GM19452 (cell line): Measurements from ENCODE around the gene KCNT1.

ENCODE experiments used
- ATAC-seq: cut with Tn5 transposase; IDR thresholded peaks from one replicate; pipeline ENCODE4 v1.9.1; 2021; ENCODE audit not compliant: unreplicated experiment

Gene KCNT1

DNA sequence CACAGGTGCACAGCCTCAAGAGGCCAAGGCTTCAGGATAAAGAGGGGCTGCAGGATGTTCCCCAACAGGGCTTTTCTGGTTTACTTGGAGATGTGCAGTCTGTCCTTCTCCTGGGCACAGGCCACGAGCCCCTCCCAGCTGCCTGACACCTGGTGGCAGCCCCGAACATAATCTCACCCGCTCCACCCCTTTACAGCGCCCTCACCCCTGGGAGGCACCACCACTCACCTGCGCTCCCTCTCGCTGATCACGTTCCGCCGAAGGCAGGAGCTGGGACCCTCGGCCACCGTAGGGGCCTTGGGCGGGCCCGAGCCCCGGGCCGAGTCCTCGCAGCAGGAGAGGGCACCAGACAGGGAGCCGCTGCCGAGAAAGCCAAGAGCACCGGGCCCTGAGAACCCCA, 3.2 kb upstream of the KCNT1 start:
- no peak for ATAC-seq

DNA sequence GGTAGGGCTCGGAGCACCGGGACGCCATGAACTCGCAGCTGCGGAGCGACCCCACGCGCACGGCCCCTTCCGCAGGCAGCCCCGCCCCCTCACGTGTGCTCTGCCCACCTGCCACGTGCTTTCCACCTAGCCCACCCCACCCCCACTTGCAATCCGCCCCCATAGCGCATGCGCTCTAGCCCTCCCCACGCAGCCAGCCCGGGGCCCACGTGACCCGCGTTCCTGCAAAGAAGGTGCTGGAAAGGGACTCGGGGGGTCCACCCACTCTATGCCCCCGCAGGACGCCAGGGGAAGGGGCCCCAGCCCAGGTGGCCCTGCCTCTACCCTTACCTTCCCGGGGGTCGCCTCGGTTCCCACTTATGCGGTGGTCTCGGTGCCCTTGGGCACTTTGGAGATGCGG, 2.5 kb upstream of the KCNT1 start, which contains the start of gene SOHLH1:
Gene SOHLH1 (minus strand): TSS at position 42 of the 400 bp plus-strand sequence. CDS start 14 bp downstream, at position 28.
- no peak for ATAC-seq

DNA sequence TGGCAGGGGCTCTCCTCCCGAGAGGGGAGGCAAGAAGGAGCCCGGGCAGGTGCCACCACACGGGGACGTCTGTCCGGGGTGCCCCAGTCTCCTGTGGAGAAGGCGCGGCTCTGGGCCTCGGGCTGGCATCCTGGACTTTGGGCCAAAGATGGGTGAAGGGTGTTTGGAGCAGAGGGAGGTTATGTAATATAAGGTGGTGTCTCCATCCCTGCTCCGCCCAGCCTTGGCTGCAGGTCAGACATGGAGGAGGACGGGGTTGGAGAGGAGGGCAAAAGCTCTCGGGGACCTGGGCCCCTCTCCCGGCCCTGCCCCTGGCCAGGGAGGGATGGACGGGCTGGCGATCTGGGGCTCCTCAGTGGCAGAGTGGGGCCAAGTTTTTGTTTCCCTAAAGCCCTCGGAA, 1.5 kb upstream of the KCNT1 start:
- no peak for ATAC-seq

DNA sequence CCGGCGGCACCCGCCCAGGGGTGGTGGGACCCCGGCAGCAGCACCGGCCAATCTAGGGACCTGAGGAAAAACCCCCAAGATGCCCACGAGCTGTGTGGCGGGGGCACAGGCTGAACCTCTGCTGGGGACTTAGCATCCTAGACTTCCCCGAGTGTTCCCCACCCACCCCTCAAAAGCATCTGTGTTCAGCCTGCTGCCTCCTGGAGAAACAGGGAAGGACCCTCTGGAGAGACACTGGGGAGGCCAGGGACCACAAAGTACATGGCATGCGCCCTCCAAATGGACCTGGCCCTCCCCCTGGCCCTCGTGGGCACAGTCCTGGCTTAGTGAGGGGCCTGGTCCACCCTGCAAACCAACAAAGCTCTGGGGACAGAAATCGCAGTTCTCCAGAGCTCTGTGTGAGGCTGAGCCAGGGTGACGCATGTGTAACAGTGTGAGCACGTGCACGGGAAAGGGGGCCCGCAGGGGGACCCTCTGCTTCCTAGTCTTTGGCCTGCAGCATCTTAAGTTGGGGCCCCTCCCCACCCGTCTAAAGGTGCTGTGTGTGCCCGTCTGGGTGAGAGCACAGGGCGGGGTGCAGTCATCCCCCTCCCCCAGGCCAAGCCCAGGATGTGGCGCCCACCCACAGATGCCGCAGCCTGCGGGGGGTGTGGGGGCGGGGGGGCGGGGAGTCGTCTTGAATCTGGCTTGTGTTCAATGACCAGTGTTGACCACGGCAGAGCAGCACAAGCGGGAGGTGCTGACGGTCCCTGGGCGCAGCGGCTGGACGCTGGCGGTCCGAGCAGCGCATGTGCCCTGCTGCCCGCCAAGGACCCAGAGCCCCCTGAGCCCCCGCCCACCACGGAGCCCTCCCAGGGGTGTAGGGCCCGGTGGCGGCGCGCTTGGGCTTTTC, 672 bp upstream of the KCNT1 start:
- ATAC-seq, result no peak

DNA sequence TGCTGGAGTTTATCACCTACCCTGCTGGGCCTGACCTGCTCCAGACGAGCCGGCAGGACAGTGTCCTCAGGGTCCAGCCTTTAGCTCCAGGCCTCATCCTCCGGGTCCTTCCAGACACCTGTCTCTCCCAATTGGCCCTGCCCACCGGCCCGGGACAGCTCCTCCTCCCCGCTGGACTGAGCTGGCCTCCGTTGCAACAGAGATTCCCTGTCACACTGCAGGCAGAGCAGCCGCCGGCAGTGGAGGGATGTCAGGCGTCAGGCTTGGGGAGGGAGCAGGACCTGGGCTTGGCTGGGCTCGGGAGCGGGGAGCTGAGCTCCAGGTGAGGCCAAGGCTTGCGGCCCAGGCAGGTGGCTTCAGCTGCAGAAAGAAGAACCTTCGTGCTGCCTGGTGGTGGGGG, 1.7 kb downstream of the KCNT1 start:
- no peak for ATAC-seq

DNA sequence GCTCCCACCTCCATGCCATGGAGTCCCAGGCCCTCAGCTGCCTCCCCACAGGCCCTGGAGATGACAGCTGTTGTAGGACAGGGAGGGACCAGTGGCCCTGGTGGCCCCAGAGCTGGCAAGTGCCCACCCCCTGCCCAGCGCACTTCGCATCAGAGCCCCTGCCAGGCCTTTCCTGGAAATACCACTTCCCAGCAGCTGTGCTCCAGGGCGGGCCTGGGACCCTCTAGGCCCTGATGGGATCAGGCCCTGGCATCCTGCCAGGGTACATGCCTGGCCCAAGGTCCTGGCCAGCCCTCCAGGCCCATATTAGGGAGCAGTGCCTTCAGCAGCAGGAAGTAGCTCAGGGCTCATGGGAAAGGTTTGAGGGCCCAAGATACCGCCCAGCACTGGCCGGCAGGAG, 2.5 kb downstream of the KCNT1 start:
- ATAC-seq, result no peak

DNA sequence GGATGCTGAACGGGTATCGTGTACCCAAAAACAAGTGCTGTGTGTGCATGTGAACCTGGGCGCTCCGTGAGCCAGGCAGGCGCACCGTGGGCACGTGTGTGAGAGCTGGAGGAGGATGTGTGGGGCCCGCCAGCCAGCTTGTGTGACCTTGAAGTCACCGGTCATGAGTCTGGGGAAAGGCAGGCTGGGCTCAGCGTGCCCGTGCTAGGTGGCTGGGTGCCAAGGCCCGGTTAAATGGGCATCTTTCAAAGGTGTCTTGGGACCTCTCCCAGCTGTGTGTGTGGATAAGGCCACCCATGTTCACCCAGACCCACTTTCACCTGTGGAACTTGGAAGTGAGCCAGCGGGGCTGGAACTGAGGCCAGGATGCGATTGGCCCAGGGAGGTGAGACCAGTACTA, 3.4 kb downstream of the KCNT1 start:
- ATAC-seq, result no peak

DNA sequence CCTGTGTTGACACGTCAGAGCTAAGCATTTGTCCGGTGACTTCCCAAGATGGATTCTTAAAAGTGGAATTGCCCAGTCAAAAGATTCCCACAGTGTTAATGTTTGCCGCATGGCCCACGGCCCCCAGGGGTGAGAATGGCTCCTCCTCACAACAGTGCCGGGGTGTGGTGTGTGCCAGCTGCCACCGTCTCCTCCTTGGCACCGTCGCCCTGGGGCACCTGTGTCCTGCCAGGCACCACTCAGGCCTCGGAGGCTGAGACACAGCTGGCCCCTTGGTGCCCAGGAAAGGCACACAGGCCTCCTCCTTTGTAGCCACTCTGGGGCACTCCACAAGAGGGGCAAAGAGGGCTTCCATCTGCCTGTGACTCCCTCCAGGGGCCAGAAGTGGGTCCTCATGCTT, 4.3 kb downstream of the KCNT1 start:
- no peak for ATAC-seq

DNA sequence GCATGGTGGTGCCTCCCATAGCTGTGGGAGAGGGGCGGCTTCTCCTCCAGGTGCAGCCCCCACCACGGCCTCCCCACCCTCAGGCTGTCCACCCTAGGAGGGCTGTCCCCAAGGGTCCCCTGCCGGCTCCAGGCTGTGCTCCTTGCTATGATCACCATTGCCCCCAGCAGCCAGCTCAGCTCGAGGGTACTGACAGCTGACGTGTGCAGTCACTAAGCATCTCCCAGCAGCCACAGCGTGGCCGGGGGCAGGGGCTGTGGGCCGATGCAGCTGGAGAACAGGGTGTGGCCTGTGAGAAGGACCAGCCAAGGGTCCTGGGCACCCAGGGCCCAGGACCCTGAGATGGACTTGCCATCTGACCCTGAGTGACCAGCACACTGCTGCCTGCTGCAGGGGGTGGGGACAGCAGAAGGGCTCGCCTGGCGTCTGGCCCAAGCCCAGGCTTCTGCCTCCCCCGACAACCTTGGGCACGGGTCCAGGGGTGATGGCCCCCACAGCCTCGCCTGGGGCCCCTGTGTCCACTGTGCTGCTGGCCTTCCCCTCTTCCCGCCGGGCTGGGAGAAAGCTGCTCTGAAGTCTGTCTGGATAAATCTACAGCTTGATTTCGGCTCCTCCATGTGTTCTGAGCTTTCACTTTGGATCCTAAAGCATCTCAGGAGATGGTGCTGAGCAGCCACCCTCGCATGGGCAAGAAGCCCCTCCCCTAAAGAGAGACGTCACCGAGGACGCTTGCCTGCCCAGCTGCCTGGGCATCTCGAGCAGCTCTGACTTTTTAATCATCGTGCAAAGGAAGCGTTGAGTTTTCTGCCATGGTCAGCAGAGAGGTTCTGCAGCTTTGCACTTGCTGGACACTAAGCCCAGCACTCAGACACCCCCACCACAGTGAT, 5.5 kb downstream of the KCNT1 start:
- no peak for ATAC-seq

DNA sequence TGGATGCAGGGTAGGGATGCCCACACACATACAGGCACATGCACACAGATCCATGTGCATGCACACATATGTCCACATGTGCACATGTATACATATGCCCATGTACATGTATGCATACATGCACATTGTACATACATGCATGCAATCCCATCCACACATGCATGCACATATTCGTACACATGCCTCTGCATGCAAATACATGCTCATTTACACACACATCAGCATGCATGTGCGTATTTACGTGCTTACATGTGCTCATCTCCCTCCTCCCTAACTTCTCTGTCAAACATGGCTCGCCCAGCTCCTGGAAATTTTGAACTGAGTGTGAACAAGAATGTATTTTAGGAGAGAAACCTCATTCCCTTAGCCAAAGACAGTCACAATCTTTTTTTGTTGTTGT, 6.2 kb downstream of the KCNT1 start:
- no peak for ATAC-seq

DNA sequence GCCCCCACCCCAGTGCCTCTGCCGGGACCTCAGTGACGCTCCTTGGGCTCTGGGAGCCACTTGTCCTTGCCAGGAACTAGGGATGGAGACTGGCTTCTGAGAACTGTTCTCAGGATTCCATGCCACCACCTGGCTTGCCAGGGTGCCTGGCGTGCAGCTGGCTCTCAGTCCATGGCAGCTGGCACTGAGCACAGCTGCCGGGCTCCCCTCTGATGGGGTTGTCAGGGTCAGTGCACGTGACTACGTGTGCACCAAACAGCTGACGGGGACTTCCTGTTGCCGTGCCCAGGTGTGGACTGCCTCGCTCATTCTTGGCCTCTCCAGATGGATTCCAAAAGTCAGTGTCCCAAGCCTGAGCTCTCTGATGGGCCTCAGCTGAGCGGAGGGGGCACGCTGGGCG, 9.4 kb downstream of the KCNT1 start:
- no peak for ATAC-seq

DNA sequence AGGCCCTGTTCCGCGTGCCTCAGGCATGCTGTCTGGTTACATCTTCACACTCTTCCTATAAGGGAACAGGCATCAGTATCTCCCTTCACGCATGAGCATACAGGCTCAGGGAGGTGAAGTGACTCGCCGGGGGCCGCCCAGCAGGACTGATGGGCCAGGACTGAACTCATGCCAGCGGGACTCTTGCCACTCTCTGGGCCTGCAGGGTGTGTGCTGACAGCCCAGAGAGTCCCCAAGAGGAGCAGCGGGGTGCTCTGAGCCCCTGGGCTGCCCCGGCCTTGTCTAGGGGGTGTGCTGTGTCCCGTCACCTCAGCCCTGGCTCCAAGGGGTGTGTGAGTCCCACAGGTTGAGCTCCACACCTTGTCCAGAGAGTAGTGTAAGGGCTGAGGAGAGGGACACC, 9.9 kb downstream of the KCNT1 start:
- ATAC-seq, result no peak

DNA sequence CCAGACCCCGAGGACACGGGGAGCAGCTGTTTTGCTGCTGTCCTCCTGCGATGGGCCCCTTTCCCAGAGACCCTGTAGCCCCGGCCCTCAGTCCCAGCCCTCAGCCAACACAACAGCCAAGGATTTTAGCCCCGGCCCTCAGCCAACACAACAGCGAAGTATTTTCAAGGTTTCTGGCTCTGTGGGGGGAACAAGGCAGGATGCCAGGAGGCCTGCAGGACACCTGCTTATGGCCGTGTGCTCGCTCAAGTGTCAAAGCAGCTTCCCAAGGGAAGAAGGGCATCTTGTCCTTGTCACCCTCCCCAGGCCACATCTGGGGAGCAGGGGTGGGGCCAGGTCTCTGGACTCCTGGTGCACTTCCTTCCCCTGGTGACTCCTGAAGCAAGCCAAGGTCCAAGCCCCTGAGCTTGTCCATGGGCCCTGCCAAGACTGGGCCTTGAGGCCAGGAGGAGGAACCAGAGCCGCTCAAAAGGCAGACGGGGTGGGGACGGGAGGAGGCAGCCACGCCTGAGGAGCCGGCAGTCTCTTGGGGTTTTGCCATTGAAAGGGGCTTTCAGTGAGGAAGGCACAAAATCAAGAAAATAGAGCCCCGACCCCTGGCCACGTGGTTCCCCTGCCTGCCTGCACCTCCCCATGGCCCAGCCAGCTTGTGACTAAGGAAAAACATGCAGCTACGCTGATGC, 10.8 kb downstream of the KCNT1 start:
- ATAC-seq, result no peak

DNA sequence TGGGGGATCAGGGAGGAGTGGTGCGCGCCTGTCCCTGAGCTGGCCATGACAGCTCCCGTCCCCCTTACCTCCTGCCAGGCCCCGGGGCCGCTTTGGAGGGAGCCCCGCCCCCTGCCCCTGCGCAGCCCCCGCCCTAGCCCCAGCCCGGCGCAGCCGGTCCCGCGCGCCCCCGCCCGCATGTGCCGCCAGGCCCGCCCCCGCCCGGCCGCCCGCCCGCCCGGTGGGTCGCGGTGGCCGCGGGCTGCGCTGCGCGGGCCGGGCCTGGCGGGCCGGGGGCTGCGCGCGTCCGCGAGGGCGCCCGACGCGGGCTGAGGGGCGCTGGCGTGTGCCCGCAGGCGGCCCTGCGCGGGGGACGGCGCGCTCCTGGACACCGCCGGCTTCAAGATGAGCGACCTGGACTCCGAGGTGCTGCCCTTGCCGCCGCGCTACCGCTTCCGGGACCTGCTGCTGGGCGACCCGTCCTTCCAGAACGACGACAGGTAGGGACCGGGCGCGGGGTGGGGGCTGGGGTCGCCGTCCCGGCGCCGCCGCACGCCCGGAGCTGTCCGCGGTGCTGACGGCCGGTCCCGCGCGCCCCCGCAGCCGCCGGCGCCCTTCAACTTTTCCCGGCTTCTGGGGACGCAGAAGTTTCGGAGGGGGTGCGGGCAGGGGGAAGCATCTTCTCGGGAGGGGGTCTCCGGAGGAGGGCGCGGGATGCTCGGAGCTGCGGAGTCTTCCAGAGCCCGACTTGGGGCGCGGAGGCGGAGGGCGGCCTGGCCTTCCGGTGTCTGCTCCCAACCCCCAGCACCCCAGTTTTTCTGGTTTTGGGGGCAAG, 12.5 kb downstream of the KCNT1 start:
- ATAC-seq, result no peak

DNA sequence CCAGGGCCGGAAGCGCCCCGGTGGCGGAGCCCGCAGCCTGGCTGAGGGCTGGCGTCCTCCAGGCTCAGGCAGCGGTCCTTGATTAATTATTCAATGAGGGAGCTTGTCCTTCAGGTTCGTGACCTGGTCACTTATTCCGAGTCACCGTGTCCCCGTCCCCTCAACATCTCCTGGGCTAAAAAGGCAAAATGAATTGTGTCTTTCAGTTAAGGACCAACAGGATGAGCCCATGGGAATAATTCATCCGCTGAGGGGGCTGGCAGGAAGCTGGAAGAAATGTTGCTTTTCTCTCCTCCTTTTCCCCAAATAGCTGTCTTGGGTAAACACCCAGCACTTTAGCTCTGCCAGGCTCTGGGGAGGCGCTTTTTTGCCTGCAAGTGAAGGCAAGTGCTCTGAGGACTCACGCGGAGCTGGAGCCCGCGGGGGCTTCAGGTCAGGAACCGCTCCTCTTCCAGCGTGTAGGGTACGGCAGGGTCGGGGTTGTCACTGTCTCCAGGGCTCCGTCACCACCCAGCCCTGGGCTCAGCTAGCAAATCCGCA, 13.1 kb downstream of the KCNT1 start:
- no peak for ATAC-seq

DNA sequence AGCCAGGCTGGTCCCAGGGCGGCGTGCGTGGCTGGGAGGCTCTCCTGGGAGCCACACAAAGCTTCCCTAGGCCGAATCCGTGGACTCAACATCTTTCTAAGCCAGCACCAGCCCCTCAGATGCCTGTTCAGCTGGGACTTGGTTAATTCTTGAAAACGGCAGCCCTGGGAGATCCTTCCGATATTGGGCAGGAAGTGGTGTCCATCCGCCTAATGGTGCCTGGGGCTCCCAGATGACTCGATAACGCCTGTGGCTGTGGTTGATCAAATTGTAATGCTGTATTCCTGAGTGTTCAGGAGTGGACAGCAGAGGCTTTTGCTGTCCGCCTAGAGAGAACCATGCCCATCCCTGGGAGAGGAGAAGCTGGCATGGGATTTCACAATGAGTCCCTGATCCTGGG, 14.1 kb downstream of the KCNT1 start:
- no peak for ATAC-seq

DNA sequence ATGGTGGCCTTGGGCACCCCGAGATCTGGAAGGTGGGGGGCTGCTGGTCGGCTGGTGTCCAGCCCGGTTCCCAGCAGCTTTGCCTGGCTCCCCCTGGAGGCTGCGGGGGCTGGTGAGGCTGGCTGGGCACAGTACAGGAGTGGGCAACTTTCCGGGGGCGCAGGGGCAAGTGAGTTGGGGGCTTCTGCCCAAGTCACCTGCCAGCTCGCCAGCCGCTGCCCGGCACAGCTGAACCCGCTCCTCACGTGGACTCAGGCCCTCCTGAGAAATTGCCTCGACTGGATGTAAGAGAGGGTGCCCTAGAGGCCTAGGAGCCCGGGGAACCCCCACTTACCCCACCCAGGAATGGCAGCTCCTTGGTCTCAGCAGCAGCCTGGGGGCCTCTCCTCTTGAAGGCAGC, 15.4 kb downstream of the KCNT1 start:
- no peak for ATAC-seq

DNA sequence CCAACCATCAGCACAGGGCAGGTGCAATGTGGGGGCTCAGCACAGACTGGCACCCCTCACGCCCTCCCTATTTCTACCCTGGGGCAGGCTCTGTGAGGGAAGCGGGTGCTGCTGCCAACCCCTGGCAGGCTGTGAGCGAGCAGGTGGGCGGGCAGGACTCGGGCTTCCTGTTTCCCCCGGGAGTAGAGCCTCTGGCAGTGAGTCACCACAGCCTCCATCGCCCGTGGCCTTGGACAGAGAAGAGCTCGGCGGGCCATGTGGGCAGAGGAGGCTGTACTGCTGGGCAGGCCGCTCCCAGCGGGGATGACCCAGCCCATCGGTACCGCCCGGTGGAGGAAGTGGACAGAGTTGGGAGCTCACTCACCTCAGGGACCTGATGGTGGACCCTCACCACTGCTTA, 16.6 kb downstream of the KCNT1 start:
- ATAC-seq, result no peak

DNA sequence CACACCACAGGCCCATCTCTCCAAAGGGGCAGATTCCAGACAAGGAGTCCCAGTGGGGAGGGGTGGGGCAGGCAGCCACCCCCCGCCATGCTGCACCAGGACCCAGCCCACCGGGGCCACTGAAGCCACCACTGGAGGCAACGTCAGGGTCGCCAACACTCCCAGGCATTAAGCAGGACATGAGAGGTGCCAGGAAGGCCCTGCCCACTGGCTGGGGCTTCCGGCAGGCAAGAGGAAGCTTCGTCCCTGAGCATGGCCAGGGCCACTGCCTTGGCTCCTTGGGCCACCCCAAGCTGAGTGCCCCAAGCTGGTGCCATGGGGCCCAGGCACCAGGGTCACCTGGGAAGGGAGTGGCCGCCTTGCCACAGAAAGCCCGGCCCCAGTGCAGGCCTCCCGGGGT, 17.5 kb downstream of the KCNT1 start:
- ATAC-seq, result no peak

DNA sequence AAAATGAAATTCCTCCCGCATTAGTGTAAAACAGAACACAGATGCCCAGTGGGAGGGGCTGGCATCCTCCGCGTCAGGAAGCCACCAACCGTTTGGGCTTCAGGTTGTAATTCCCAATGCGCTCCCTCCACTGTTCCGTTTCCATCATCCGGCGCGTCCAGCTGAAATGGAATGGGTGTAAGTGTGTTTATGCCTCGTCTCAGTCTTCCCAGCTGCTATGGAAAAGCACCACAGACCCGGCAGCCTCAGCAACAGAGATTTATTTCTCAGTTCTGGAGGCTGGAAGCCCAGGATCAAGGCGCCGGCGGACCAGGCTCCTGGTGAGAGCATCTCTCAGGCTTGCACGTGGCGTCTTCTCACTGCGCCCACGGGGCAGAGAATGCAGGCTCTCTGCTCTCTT, 20.4 kb downstream of the KCNT1 start:
- ATAC-seq, result no peak
